K562 (cell line): ENCODE results near the gene FRMD4A. TPM values are rescaled to one million over a fixed set of nuclear protein-coding genes. Genes with fewer than 3 reads are reported as not detected.

Source experiments
- ATAC-seq: fragments of 200-7000 bp; cut with Tn5 transposase; 3 replicates; pipeline ENCODE4 v1.9.1; 2020; ENCODE audit warnings: moderate library complexity
- BruUV-seq: library from RNA; stranded (reverse); fragments of 400-500 nt; replicated peaks from 2 replicates; lab custom pipeline; 2021; lab: Mats Ljungman, UMichigan
- CTCF ChIA-PET: fragments of 300-600 bp; formaldehyde crosslinking; extraction: SDS; loops from one replicate; lab custom pipeline; 2021; ENCODE audit warnings: low intra/inter-chr PET ratio; lab: Yijun Ruan, JAX
- POLR2A ChIA-PET: fragments of 300-600, 350-650 bp; sonication (Branson Sonifier 250); formaldehyde crosslinking; extraction: SDS; loops from one replicate; lab custom pipeline; 2021; ENCODE audit warnings: antibody characterized with exemption, inconsistent platforms; lab: Yijun Ruan, JAX
- DNase-seq, 4 experiments: peaks; one replicate each; pipeline versions ENCODE4 v3.0.0 to v3.0.0-alpha.2; 2011 to 2018; ENCODE audit warnings: low spot score in 3 of 4, mixed read lengths in 3 of 4; ENCODE audit errors: extremely low read depth in 1 of 4
- FAIRE-seq: peaks from 2 replicates; lab custom pipeline; 2011; peaks lifted over from hg19 to GRCh38; lab: Jason Lieb, UNC
- H2AFZ ChIP-seq: 2 replicates; pipeline ENCODE4 v1.6.0; 2011; ENCODE audit warnings: low read depth, low read length, control low read depth, inconsistent platforms
- H3K27ac ChIP-seq: fragments of 200-600 bp; 3 replicates; pipeline ENCODE4 v1.8.0; 2011; ENCODE audit warnings: low read depth, mild to moderate bottlenecking, control low read depth, inconsistent platforms, low read length, moderate library complexity, mixed read lengths; ENCODE audit errors: extremely low read depth
- H3K27me3 ChIP-seq, 2 experiments: fragments of 300-600 bp in 1 of 2; 2 replicates in 1 of 2; 3 replicates in 1 of 2; pipeline versions ENCODE4 v1.6.0 to v1.8.0; 2011; ENCODE audit warnings: inconsistent platforms in 2 of 2, low read length in 2 of 2, mild to moderate bottlenecking in 1 of 2, mixed read lengths in 1 of 2, moderate library complexity in 1 of 2; ENCODE audit not compliant: control insufficient read depth in 2 of 2, insufficient read depth in 2 of 2
- H3K36me3 ChIP-seq: fragments of 300-600 bp; 3 replicates; pipeline ENCODE4 v1.8.0; 2011; ENCODE audit warnings: mild to moderate bottlenecking, low read length, inconsistent platforms; ENCODE audit not compliant: control insufficient read depth, insufficient read depth
- H3K4me1 ChIP-seq, 2 experiments: fragments of 200-600 bp in 1 of 2; replicated peaks in 1 of 2; 2 replicates in 1 of 2; 3 replicates in 1 of 2; pipeline versions ENCODE4 v1.5.1 to v1.8.0; 2011; ENCODE audit warnings: inconsistent platforms in 2 of 2, low read length in 2 of 2, mild to moderate bottlenecking in 1 of 2, mixed read lengths in 1 of 2, moderate library complexity in 1 of 2; ENCODE audit not compliant: control insufficient read depth in 2 of 2, insufficient read depth in 2 of 2
- H3K4me2 ChIP-seq: 2 replicates; pipeline ENCODE4 v1.6.1; 2011; ENCODE audit warnings: low read length, control low read depth, inconsistent platforms, mixed read lengths; ENCODE audit not compliant: insufficient read depth
- H3K4me3 ChIP-seq: fragments of 200-600 bp; sonication (generic), shearing (Covaris generic); 2 replicates; pipeline ENCODE4 v1.5.1; 2016; ENCODE audit warnings: control low read depth, inconsistent platforms
- H3K79me2 ChIP-seq: fragments of 200-600 bp; 3 replicates; pipeline ENCODE4 v1.8.0; 2011; ENCODE audit warnings: low read length, inconsistent platforms; ENCODE audit not compliant: control insufficient read depth, insufficient read depth
- H3K9ac ChIP-seq, 2 experiments: 2 replicates each; pipeline versions ENCODE4 v1.6.0 to v1.6.1; 2011; ENCODE audit warnings: low read depth in 2 of 2, low read length in 2 of 2, control low read depth in 1 of 2, inconsistent platforms in 1 of 2, mild to moderate bottlenecking in 1 of 2, mixed read lengths in 1 of 2; ENCODE audit not compliant: insufficient read depth in 1 of 2
- H3K9me1 ChIP-seq: one replicate; pipeline ENCODE4 v1.6.0; 2011; ENCODE audit warnings: inconsistent platforms, mild to moderate bottlenecking, low read length, moderate library complexity; ENCODE audit not compliant: control insufficient read depth, insufficient read depth
- H3K9me3 ChIP-seq: replicated peaks from 2 replicates; pipeline ENCODE4 v1.5.1; 2011; ENCODE audit warnings: low read depth, low read length, inconsistent platforms; ENCODE audit not compliant: control insufficient read depth, insufficient read depth
- H4K20me1 ChIP-seq: replicated peaks from 2 replicates; pipeline ENCODE4 v1.6.1; 2011; ENCODE audit warnings: low read length, inconsistent platforms, mixed read lengths; ENCODE audit not compliant: control insufficient read depth, insufficient read depth
- DPF2 ChIP-seq: fragments of 450-650 bp; IDR thresholded peaks from 2 replicates; pipeline ENCODE4 v1.6.1; 2016
- FOSL1 ChIP-seq: fragments of 200-800 bp; sonication (Bioruptor generic); conservative IDR thresholded peaks from 2 replicates; pipeline ENCODE4 v1.6.1; 2016; ENCODE audit warnings: missing genetic modification characterization, missing compliant biosample characterization
- HNRNPUL1 ChIP-seq: fragments of 200-400 bp; formaldehyde crosslinking; IDR thresholded peaks from 2 replicates; pipeline ENCODE4 v1.6.1; 2017; ENCODE audit warnings: low read length
- KDM4B ChIP-seq, 2 experiments: fragments of 450-650 bp in 1 of 2; sonication (generic) in 1 of 2; IDR thresholded peaks; 2 replicates each; pipeline ENCODE4 v1.6.1; 2016 to 2017; ENCODE audit warnings: borderline replicate concordance in 2 of 2, antibody characterized with exemption in 1 of 2, low read depth in 1 of 2, mild to moderate bottlenecking in 1 of 2
- KLF10 ChIP-seq: fragments of 250-450 bp; sonication (Bioruptor Pico); IDR thresholded peaks from 2 replicates; pipeline ENCODE4 v1.6.1; 2021; ENCODE audit warnings: matching md5 sums
- OTX1 ChIP-seq: fragments of 450-650 bp; formaldehyde crosslinking; IDR thresholded peaks from 2 replicates; pipeline ENCODE4 v1.4.0; 2022; ENCODE audit warnings: mild to moderate bottlenecking
- PHF8 ChIP-seq: fragments of 200-600 bp; sonication (generic); IDR thresholded peaks from 2 replicates; pipeline ENCODE4 v1.6.1; 2012; ENCODE audit warnings: mixed run types, mild to moderate bottlenecking, inconsistent platforms, low read length, moderate library complexity, borderline replicate concordance
- TFAM ChIP-seq: fragments of 250-450 bp; sonication (Bioruptor Pico); conservative IDR thresholded peaks from 2 replicates; pipeline ENCODE4 v1.5.0; 2021; ENCODE audit warnings: mild to moderate bottlenecking, moderate library complexity
- ZNF766 ChIP-seq: fragments of 200-800 bp; sonication (Bioruptor generic); conservative IDR thresholded peaks from 2 replicates; pipeline ENCODE4 v1.6.1; 2016; ENCODE audit warnings: missing genetic modification characterization, missing compliant biosample characterization
- WGBS: fragments of 100-300 bp; shearing (Covaris generic); methylation state at CpG from one replicate; pipeline ENCODE4 v1.1.6; 2016; ENCODE audit warnings: low coverage, mixed read lengths; ENCODE audit not compliant: insufficient coverage; ENCODE audit errors: missing lambda C conversion rate; 5-methylcytosine and 5-hydroxymethylcytosine counted together
- in situ Hi-C: fragments of 300-500 bp; cut with MboI; formaldehyde crosslinking; loops from 4 replicates; pipeline ENCODE4 v1.15.0; 2018; ENCODE audit warnings: inconsistent platforms, mixed read lengths
- intact Hi-C: fragments of 100-400 bp; cut with micrococcal nuclease; formaldehyde crosslinking; loops from 2 replicates; pipeline ENCODE4 v1.14.2; 2022
- polyA plus RNA-seq, 8 experiments: library from polyadenylated mRNA; depleted of rRNA in 4 of 8; stranded (reverse) in 5 of 8; unstranded in 3 of 8; fragments of >200 nt; fragmentation: Nextera tagmentation in 2 of 8; fragmentation: Illumina TruSeq in 1 of 8; extraction: Ambion mirVana in 2 of 8; extraction: Trizol in 1 of 8; gene quantifications; 2 replicates each; pipeline versions ENCODE4 v1.2.1 to v1.2.3, GENCODE V29; 2011 to 2014; ENCODE audit warnings: inconsistent platforms in 1 of 8, missing spikeins in 1 of 8
- total RNA-seq, 7 experiments: library from RNA; depleted of rRNA in 6 of 7; stranded (reverse); fragments of >200 nt in 6 of 7; fragmentation: Illumina TruSeq in 2 of 7; extraction: Trizol in 2 of 7; gene quantifications; 2 replicates each; pipeline versions ENCODE4 v1.2.1 to v1.2.3, GENCODE V29; 2011 to 2021; ENCODE audit warnings: low replicate concordance in 1 of 7
- TF ChIP-seq, protein P1 (sequence below): fragments of 200-800 bp; sonication (Bioruptor generic); IDR thresholded peaks from 2 replicates; pipeline ENCODE4 v1.6.1; 2016; ENCODE audit warnings: missing genetic modification characterization, missing compliant biosample characterization
- TF ChIP-seq, protein P2 (sequence below), 2 experiments: fragments of 450-650 bp in 1 of 2; sonication (generic) in 1 of 2; formaldehyde crosslinking; conservative IDR thresholded peaks; 2 replicates each; pipeline versions ENCODE4 v1.4.0 to v1.8.1; 2020 to 2022; ENCODE audit warnings: mild to moderate bottlenecking in 1 of 2, missing genetic modification reagents in 1 of 2

FRMD4A gene
- total and polyA plus RNA-seq, 9 of the 15 experiments (the other 6 are each of a cell fraction or from before 2014, with no cell fraction given): 0.80 to 5.2 (median 3.0) TPM

DNA sequence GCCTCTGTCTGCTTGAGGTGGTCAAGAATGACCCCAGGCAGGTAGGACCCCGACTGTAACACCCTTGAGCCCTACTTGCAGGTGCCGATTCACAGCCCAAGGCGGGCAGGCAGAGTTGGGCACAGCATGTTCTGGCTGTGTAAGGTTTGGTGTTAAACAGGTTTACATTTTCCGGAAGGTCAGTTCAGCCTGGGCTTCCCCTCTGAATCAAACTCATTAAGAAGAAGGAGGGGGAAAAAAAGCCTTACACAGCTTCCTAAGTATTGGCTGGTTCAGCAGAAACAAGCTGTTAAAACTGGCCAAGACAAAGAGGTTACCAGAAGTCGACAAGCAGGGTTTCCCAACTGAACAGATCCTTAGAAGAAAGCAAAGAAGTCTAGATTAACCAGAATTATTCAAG, 611.3 kb downstream of the FRMD4A start:
- H2AFZ ChIP-seq: 0 out of 2 replicates have a peak overlapping the region, but pooled peaks have one; percentile 21
- TF ChIP-seq FOSL1 (tag): no peak
- TF ChIP-seq PHF8: no peak
- TF ChIP-seq OTX1: no peak
- TF ChIP-seq TFAM (CRISPR knock-in tag): no peak
- TF ChIP-seq, protein P1, sequence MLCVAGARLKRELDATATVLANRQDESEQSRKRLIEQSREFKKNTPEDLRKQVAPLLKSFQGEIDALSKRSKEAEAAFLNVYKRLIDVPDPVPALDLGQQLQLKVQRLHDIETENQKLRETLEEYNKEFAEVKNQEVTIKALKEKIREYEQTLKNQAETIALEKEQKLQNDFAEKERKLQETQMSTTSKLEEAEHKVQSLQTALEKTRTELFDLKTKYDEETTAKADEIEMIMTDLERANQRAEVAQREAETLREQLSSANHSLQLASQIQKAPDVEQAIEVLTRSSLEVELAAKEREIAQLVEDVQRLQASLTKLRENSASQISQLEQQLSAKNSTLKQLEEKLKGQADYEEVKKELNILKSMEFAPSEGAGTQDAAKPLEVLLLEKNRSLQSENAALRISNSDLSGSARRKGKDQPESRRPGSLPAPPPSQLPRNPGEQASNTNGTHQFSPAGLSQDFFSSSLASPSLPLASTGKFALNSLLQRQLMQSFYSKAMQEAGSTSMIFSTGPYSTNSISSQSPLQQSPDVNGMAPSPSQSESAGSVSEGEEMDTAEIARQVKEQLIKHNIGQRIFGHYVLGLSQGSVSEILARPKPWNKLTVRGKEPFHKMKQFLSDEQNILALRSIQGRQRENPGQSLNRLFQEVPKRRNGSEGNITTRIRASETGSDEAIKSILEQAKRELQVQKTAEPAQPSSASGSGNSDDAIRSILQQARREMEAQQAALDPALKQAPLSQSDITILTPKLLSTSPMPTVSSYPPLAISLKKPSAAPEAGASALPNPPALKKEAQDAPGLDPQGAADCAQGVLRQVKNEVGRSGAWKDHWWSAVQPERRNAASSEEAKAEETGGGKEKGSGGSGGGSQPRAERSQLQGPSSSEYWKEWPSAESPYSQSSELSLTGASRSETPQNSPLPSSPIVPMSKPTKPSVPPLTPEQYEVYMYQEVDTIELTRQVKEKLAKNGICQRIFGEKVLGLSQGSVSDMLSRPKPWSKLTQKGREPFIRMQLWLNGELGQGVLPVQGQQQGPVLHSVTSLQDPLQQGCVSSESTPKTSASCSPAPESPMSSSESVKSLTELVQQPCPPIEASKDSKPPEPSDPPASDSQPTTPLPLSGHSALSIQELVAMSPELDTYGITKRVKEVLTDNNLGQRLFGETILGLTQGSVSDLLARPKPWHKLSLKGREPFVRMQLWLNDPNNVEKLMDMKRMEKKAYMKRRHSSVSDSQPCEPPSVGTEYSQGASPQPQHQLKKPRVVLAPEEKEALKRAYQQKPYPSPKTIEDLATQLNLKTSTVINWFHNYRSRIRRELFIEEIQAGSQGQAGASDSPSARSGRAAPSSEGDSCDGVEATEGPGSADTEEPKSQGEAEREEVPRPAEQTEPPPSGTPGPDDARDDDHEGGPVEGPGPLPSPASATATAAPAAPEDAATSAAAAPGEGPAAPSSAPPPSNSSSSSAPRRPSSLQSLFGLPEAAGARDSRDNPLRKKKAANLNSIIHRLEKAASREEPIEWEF (CRISPR knock-in tag): no peak
- TF ChIP-seq, protein P2, sequence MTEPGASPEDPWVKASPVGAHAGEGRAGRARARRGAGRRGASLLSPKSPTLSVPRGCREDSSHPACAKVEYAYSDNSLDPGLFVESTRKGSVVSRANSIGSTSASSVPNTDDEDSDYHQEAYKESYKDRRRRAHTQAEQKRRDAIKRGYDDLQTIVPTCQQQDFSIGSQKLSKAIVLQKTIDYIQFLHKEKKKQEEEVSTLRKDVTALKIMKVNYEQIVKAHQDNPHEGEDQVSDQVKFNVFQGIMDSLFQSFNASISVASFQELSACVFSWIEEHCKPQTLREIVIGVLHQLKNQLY (CRISPR knock-in tag; conservative IDR thresholded peaks at IDR 0.05): no peak
- TF ChIP-seq DPF2: no peak
- no peak for TF ChIP-seq KDM4B (IDR thresholded peaks at IDR 0.05; ENCODE audit: borderline replicate concordance in 2 of 2, low read depth in 1 of 2)
- TF ChIP-seq ZNF766 (CRISPR knock-in tag): no peak
- TF ChIP-seq KLF10: no peak
- TF ChIP-seq HNRNPUL1: no peak

More for the DNA sequence above, 611.3 kb downstream of the FRMD4A start:
- FAIRE-seq (no peak), ATAC-seq (no peak), DNase-seq (no peak)
- ChIA-PET POLR2A (no interaction called here), CTCF (no interaction called here)
- no peaks in the 10 kb centered on the region; the same call in 1 of the 2 replicates for H3K9me3 ChIP-seq
- no peaks in the 10 kb centered on the region for H3K9me1 ChIP-seq
- no peak overlapping the region for H3K27ac ChIP-seq
- BruUV-seq: no TSS peak
- no peaks in the 10 kb centered on the region for H3K79me2 ChIP-seq
- in situ Hi-C loops: no loop called here
- H3K27me3 ChIP-seq: peaks cover 23 to 32% of the 10 kb centered on the region in 2 experiments
- H3K9ac ChIP-seq: no peak overlapping the region
- intact Hi-C loops: no loop called here
- no peak overlapping the region for H3K4me3 ChIP-seq
- peaks cover 0 to 9% of the 10 kb centered on the region in 2 experiments; a peak in 3 of 5 replicates for H3K4me1 ChIP-seq
- H3K4me2 ChIP-seq: no peak overlapping the region
- H4K20me1 ChIP-seq: no peaks in the 10 kb centered on the region
- WGBS: 4% methylated on average over 5 of the region's 5 CpGs
- no peaks in the 10 kb centered on the region for H3K36me3 ChIP-seq
